Retinal pigment epithelial cell (primary cell): ENCODE data around the gene THAP4.

Source experiments
- DNase-seq: peaks from one replicate; pipeline ENCODE4 v3.0.0-alpha.2; 2010; ENCODE audit warnings: low read depth
- H3K4me3 ChIP-seq: 2 replicates; pipeline ENCODE4 v1.5.1; 2011; ENCODE audit warnings: mild to moderate bottlenecking, low read length, control low read depth, moderate library complexity
- CTCF ChIP-seq: conservative IDR thresholded peaks from 2 replicates; pipeline ENCODE4 v1.5.1; 2011; ENCODE audit warnings: low read depth, low read length, control low read depth, inconsistent platforms

THAP4 gene

GRCh38 chr2:241637795-241638660 is 1.1 kb upstream of the THAP4 start:
- no peak for DNase-seq
- no peak for TF ChIP-seq CTCF
- peak overlapping the region; percentile 84 for H3K4me3 ChIP-seq

GRCh38 chr2:241636182-241637017 is 558 bp downstream of the THAP4 start:
- no peak for TF ChIP-seq CTCF
- H3K4me3 ChIP-seq: peak overlapping the region; percentile 84
- no peak for DNase-seq

- TF ChIP-seq CTCF: no peak
- H3K4me3 ChIP-seq: peak overlapping the region; percentile 84
- no peak for DNase-seq
Observed at GRCh38 chr2:241635756-241636155, 1.2 kb downstream of the THAP4 start.

- no peak for DNase-seq
- H3K4me3 ChIP-seq: no peak overlapping the region
Observed at GRCh38 chr2:241633561-241633960, 3.4 kb downstream of the THAP4 start.

GRCh38 chr2:241632478-241633325 is 4.3 kb downstream of the THAP4 start:
- no peak overlapping the region for H3K4me3 ChIP-seq
- DNase-seq: no peak
- no peak for TF ChIP-seq CTCF

More at GRCh38 chr2:241633561-241633960, 3.4 kb downstream of the THAP4 start:
- no peak for TF ChIP-seq CTCF

- no peak for TF ChIP-seq CTCF
- H3K4me3 ChIP-seq: no peak overlapping the region
- no peak for DNase-seq
Observed at GRCh38 chr2:241629762-241630435, 7.1 kb downstream of the THAP4 start.
